Activated T-cell treated with anti-CD3 and anti-CD28 coated beads for 4 hours (primary cell): Measurements from ENCODE around the gene CTAGE4.
"Not testable (repeated sequence)": the region's sequence is repeated elsewhere in the genome, so short reads cannot be mapped to it uniquely, and the experiment has no call there.

ENCODE experiments used
- DNase-seq: peaks from one replicate; pipeline ENCODE4 v3.0.0-alpha.2; 2020

Gene CTAGE4

DNA sequence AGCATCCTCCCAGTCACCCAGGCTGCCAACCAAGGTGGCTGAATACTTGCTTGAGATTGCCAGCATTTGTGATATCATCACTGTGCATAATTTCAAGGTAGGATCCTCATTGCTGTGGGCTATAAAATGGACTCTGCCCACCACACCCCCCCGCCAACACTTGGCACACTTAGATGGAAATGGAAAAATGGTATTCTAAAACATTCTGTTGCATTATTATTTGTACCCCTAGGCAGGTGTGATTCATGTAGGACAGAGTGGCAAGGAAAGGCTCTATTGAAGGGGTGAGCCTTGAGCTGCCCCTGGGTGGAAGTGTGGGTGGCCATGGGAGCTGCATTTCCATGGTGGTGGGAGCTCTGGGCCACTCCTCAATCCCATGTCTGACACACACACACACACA lies 35.3 kb downstream of the CTAGE4 start:
- DNase-seq = not testable (repeated sequence)

DNA sequence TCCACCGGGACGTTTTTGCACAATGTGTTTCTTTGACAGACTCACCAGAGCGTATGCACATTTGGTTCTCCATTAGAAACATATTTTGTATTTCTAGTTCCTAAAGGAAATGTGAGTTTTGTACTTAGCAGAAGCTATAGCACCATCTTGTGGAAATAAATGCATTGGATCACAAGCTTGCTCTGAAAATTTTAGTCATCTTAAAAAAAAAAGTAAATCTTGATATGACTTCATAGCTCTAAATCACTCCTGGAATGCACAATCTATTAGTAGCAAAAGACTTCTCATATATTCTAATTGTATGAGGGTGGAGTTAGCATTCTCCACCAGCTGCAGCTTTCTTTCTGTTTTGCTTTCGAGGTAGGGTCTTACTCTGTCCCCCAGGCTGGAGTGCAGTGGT lies 35.9 kb downstream of the CTAGE4 start:
- not testable (repeated sequence) for DNase-seq

DNA sequence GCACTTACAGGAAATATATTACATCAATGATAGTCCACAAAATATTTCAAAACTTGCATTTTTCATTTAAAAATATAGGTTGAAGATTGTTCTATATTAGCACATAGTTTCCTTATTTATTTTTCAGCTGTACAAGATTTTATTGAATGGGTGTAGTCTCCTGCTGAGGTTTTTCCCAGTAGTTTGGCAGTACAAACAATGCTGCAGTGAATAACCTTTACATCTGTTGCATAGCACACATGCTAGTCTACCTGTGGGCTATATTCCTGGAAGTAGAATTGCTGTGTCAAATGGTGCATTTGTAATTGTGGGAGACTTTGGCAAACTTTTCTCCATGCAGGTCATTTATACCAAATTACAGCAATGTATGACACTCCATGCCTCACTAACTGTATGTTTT lies 37.3 kb downstream of the CTAGE4 start:
- not testable (repeated sequence) for DNase-seq

DNA sequence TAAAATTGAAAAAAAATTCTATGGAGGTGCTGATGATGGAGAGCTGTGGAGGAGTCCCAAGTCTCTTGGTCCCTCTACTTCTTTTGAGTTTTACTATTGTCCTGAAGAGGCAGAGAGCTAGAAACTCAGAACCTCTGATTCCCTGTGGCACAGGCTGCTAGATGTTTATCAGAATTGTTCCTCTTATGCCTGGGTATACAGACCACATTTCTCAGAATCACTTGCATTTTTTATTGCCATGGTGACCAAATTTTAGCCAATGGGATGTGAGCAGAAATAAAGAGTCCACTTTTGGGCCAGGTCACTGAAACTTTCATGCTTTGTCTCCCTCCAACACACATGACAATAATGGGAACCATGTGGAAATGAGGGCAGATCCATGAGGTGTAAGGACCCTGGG lies 40.4 kb downstream of the CTAGE4 start:
- not testable (repeated sequence) for DNase-seq

DNA sequence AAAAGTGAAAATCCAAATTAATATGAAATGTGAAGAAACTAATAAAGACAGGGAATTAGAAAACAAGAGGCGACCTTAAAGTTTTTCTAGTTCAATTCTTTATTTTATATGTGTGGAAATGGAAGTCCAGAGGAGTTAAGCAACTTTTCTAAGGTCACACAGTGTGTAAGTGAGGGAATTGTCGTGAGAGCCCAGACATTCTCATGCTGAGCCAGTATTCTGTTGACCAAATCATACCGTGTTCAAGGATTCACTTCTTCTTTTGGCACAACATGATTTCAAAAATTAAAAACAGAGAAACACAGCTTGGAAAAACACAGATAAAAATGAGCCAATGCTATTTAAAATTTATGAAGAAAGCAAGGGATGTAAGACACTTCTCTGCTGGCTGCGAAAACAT lies 43.6 kb downstream of the CTAGE4 start:
- not testable (repeated sequence) for DNase-seq

DNA sequence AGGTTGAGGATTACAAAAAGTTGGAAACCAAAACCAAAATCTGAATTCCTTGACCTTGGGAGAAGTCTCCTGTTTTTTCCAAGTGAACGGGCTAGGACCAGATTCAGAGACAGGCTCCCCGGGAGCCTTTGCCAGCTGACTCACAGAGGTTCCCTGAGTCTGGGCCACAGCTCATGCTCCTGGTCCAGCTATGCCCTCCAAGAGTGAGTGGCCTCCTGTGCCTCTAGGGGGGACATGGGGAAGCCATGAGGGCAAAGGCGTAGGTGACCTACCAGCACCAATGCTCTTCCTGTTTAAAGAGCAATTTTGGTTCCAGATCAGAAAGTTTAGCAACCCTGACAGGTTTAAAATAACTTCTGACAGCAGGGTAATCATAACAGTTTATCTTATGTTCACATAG lies 45.5 kb downstream of the CTAGE4 start:
- DNase-seq = not testable (repeated sequence)

DNA sequence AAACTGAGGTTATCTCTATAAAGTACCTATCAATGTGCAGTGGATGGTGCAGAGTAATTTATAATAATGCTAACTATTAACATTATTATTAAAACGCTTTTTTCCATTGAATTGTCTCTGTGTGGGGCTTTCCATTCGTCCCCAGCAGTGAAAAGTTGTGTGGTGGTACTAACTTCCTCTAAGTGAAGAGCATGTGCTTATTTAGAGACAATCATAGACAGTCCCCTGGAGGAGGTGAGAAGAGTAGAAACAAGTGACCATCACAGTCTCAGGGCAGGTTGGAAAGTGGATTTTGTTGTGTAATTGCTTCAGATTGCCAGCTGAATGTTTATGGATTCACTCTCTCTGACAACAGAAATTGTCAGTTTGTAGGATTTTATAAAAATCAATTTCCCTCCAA lies 47.8 kb downstream of the CTAGE4 start:
- DNase-seq = not testable (repeated sequence)

DNA sequence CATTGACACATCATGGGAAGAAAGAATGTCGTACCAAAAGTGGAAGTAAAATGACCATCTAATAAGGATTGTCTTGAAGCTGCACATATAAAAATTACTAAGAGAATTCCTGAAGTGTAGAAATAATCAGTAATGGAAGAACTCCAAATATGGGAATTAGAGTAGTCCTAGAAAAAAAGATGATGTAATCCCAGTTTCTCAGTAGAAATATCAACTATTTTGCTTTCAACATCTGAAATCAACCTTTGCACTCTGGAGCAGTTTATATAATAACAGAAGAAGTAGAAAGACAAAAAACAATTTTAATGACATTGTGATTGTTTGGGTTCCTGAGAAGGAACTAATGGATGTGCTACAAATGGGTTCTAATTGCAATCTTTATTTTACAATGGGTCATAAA lies 49.8 kb downstream of the CTAGE4 start:
- not testable (repeated sequence) for DNase-seq
